ENCODE results near the gene AZU1.

AZU1 gene

GRCh38 chr19:791567-792305 lies 35.9 kb upstream of the AZU1 start:
- Histone ChIP-seq H3K4me2 (ENCODE audit: low read depth, low read length, poor library complexity, severe bottlenecking) (no peak overlapping the region), H3K27ac (ENCODE audit: low read depth, low read length) (no peak overlapping the region), H3K79me2 (ENCODE audit: insufficient read depth, low read length) (no peaks in the 10 kb centered on the region), H3K27me3 (ENCODE audit: low read length) (no peaks in the 10 kb centered on the region), H2AFZ (ENCODE audit: low read depth, low read length, severe bottlenecking) (no peak overlapping the region), H4K20me1 (ENCODE audit: low read depth, low read length) (no peaks in the 10 kb centered on the region), H3K4me3 (ENCODE audit: insufficient read depth, low read length, poor library complexity, severe bottlenecking) (no peak overlapping the region), H3F3A (ENCODE audit: insufficient read depth) (no peaks in the 10 kb centered on the region), H3K9me2 (replicated peaks; ENCODE audit: insufficient read depth, low read length) (no peaks in the 10 kb centered on the region), H3K9ac (ENCODE audit: low read length) (no peak overlapping the region), H3K9me3 (ENCODE audit: insufficient read depth, low read length) (no peaks in the 10 kb centered on the region), H3K36me3 (ENCODE audit: low read length) (no peaks in the 10 kb centered on the region)
- TF ChIP-seq EZH2phosphoT487 (conservative IDR thresholded peaks at IDR 0.05; ENCODE audit: low read length) (no peak), CTCF (IDR thresholded peaks at IDR 0.05; ENCODE audit: insufficient read depth, low read length, poor library complexity, severe bottlenecking) (no peak)

DNA sequence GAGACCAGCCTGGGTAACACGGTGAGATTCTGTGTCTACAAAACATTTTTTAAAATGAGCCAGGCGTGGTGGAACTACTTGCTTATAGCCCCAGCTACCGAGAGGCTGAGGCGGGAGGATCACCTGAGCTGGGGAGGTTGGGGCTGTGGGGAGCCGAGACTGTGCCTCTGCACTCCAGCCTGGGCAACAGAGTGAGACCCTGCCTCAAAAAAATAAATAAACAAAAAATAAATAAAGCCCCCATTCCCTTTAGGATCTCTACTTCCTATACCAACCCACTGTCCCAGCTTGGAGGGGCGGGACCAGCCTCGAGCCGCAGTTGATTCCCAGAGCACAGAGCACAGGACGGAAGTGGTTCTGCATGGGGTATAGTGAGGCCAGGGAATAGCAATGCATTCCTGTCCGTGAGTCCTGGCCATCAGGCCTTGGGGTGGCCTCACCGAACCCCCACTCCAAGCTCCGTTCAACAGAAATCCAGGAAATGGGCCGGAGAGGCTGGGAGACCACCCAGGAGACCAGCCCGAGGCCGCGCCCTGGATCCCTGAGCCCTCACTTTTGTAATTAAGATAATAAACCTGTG lies 35.2 kb upstream of the AZU1 start:
- Histone ChIP-seq H3K36me3 (ENCODE audit: low read length) (no peaks in the 10 kb centered on the region), H3K79me2 (ENCODE audit: insufficient read depth, low read length) (no peaks in the 10 kb centered on the region), H3K4me3 (ENCODE audit: insufficient read depth, low read length, poor library complexity, severe bottlenecking) (no peak overlapping the region), H3K4me2 (ENCODE audit: low read depth, low read length, poor library complexity, severe bottlenecking) (no peak overlapping the region), H2AFZ (ENCODE audit: low read depth, low read length, severe bottlenecking) (no peak overlapping the region), H3F3A (ENCODE audit: insufficient read depth) (no peaks in the 10 kb centered on the region), H3K9ac (ENCODE audit: low read length) (no peak overlapping the region), H3K9me2 (replicated peaks; ENCODE audit: insufficient read depth, low read length) (no peaks in the 10 kb centered on the region), H3K9me3 (ENCODE audit: insufficient read depth, low read length) (no peaks in the 10 kb centered on the region), H4K20me1 (ENCODE audit: low read depth, low read length) (no peaks in the 10 kb centered on the region), H3K27me3 (ENCODE audit: low read length) (no peaks in the 10 kb centered on the region), H3K27ac (ENCODE audit: low read depth, low read length) (no peak overlapping the region)
- TF ChIP-seq CTCF (IDR thresholded peaks at IDR 0.05; ENCODE audit: insufficient read depth, low read length, poor library complexity, severe bottlenecking) (no peak), EZH2phosphoT487 (conservative IDR thresholded peaks at IDR 0.05; ENCODE audit: low read length) (no peak)

GRCh38 chr19:793806-794205 lies 33.8 kb upstream of the AZU1 start:
- no peak overlapping the region for H3K4me3 ChIP-seq (ENCODE audit: insufficient read depth, low read length, poor library complexity, severe bottlenecking)
- no peak overlapping the region for H3K27ac ChIP-seq (ENCODE audit: low read depth, low read length)
- no peaks in the 10 kb centered on the region for H3K9me3 ChIP-seq (ENCODE audit: insufficient read depth, low read length)
- H3K9me2 ChIP-seq (replicated peaks; ENCODE audit: insufficient read depth, low read length) = no peaks in the 10 kb centered on the region
- no peak overlapping the region for H3K9ac ChIP-seq (ENCODE audit: low read length)
- no peaks in the 10 kb centered on the region for H3K27me3 ChIP-seq (ENCODE audit: low read length)
- H3K4me2 ChIP-seq (ENCODE audit: low read depth, low read length, poor library complexity, severe bottlenecking) = no peak overlapping the region
- peaks cover 10% of the 10 kb centered on the region for H3K79me2 ChIP-seq (ENCODE audit: insufficient read depth, low read length)
- no peak for TF ChIP-seq CTCF (IDR thresholded peaks at IDR 0.05; ENCODE audit: insufficient read depth, low read length, poor library complexity, severe bottlenecking)
- H3K36me3 ChIP-seq (ENCODE audit: low read length) = no peaks in the 10 kb centered on the region
- H4K20me1 ChIP-seq (ENCODE audit: low read depth, low read length) = no peaks in the 10 kb centered on the region
- no peak overlapping the region for H2AFZ ChIP-seq (ENCODE audit: low read depth, low read length, severe bottlenecking)
- no peaks in the 10 kb centered on the region for H3F3A ChIP-seq (ENCODE audit: insufficient read depth)
